SK-N-SH treated with all-trans-retinoic acid at 6 μM for 48 hours (cell line): Measurements from ENCODE around the gene PDCD1LG2.
A peak's percentile ranks its signal among the peaks of the same experiment; 100 is the strongest.

ENCODE experiments used
- ATAC-seq: fragments of 200-7000 bp; cut with Tn5 transposase; 3 replicates; pipeline ENCODE4 v1.9.1; 2020; ENCODE audit warnings: mild to moderate bottlenecking, moderate library complexity
- ARNTL ChIP-seq: fragments of 450-650 bp; formaldehyde crosslinking; IDR thresholded peaks from 2 replicates; pipeline ENCODE4 v1.5.0; 2020; ENCODE audit warnings: low read depth, mild to moderate bottlenecking, moderate library complexity, borderline replicate concordance
- BACH2 ChIP-seq: fragments of 250-450 bp; sonication (Bioruptor Pico); IDR thresholded peaks from 2 replicates; pipeline ENCODE4 v1.9.0; 2021; ENCODE audit warnings: mild to moderate bottlenecking, borderline replicate concordance
- CREB5 ChIP-seq: fragments of 250-450 bp; sonication (Bioruptor Pico); IDR thresholded peaks from 2 replicates; pipeline ENCODE4 v1.5.1; 2020; ENCODE audit warnings: low read depth, mild to moderate bottlenecking, moderate library complexity
- CSDC2 ChIP-seq: fragments of 250-450 bp; sonication (Bioruptor Pico); IDR thresholded peaks from 2 replicates; pipeline ENCODE4 v1.5.0; 2020; ENCODE audit warnings: mild to moderate bottlenecking, moderate library complexity
- CSRNP3 ChIP-seq: fragments of 250-450 bp; sonication (Bioruptor Pico); IDR thresholded peaks from 2 replicates; pipeline ENCODE4 v1.5.1; 2021; ENCODE audit warnings: mild to moderate bottlenecking, moderate library complexity
- ESRRG ChIP-seq: fragments of 250-450 bp; sonication (Bioruptor Pico); IDR thresholded peaks from 2 replicates; pipeline ENCODE4 v1.6.1; 2021; ENCODE audit warnings: mild to moderate bottlenecking
- GLIS3 ChIP-seq: fragments of 250-450 bp; sonication (Bioruptor Pico); IDR thresholded peaks from 2 replicates; pipeline ENCODE4 v1.5.0; 2020; ENCODE audit warnings: mild to moderate bottlenecking, moderate library complexity
- ISL1 ChIP-seq: fragments of 250-450 bp; sonication (Bioruptor Pico); IDR thresholded peaks from 2 replicates; pipeline ENCODE4 v2.1.2; 2022; ENCODE audit warnings: mild to moderate bottlenecking, moderate library complexity
- OSR1 ChIP-seq: fragments of 250-450 bp; sonication (Bioruptor Pico); IDR thresholded peaks from 2 replicates; pipeline ENCODE4 v1.8.0; 2022; ENCODE audit warnings: moderate library complexity, mild to moderate bottlenecking, inconsistent platforms
- POU6F1 ChIP-seq: fragments of 250-450 bp; sonication (Bioruptor Pico); IDR thresholded peaks from 2 replicates; pipeline ENCODE4 v1.8.0; 2021; ENCODE audit warnings: low read depth, mild to moderate bottlenecking, moderate library complexity, borderline replicate concordance
- PPARA ChIP-seq: fragments of 250-450 bp; sonication (Bioruptor Pico); IDR thresholded peaks from 2 replicates; pipeline ENCODE4 v1.5.0; 2020; ENCODE audit warnings: mild to moderate bottlenecking, borderline replicate concordance
- RARB ChIP-seq: fragments of 250-450 bp; sonication (Bioruptor Pico); IDR thresholded peaks from 2 replicates; pipeline ENCODE4 v1.8.0; 2021; ENCODE audit warnings: mild to moderate bottlenecking, moderate library complexity
- SNAI2 ChIP-seq: fragments of 250-450 bp; sonication (Bioruptor Pico); IDR thresholded peaks from 2 replicates; pipeline ENCODE4 v1.5.0; 2020; ENCODE audit warnings: mild to moderate bottlenecking, moderate library complexity
- TCF4 ChIP-seq: fragments of 250-450 bp; sonication (Bioruptor Pico); IDR thresholded peaks from 2 replicates; pipeline ENCODE4 v1.8.0; 2021; ENCODE audit warnings: mild to moderate bottlenecking, moderate library complexity, borderline replicate concordance
- TOX ChIP-seq: fragments of 250-450 bp; sonication (Bioruptor Pico); IDR thresholded peaks from 2 replicates; pipeline ENCODE4 v1.8.0; 2021; ENCODE audit warnings: mild to moderate bottlenecking, moderate library complexity, borderline replicate concordance
- TSHZ2 ChIP-seq: fragments of 250-450 bp; sonication (Bioruptor Pico); IDR thresholded peaks from 2 replicates; pipeline ENCODE4 v1.5.0; 2020; ENCODE audit warnings: mild to moderate bottlenecking, moderate library complexity
- ZC3H10 ChIP-seq: fragments of 250-450 bp; sonication (Bioruptor Pico); IDR thresholded peaks from 2 replicates; pipeline ENCODE4 v1.5.1; 2021; ENCODE audit warnings: mild to moderate bottlenecking, moderate library complexity
- ZFP3 ChIP-seq: fragments of 250-450 bp; sonication (Bioruptor Pico); IDR thresholded peaks from 2 replicates; pipeline ENCODE4 v1.5.0; 2020; ENCODE audit warnings: mild to moderate bottlenecking, moderate library complexity
- ZFP30 ChIP-seq: fragments of 450-650 bp; formaldehyde crosslinking; IDR thresholded peaks from 2 replicates; pipeline ENCODE4 v1.5.0; 2022; ENCODE audit warnings: mild to moderate bottlenecking, moderate library complexity
- ZNF565 ChIP-seq: fragments of 450-650 bp; formaldehyde crosslinking; conservative IDR thresholded peaks from 2 replicates; pipeline ENCODE4 v1.5.0; 2020; ENCODE audit warnings: low read depth, mild to moderate bottlenecking, moderate library complexity
- ZNF70 ChIP-seq: fragments of 450-650 bp; formaldehyde crosslinking; IDR thresholded peaks from 2 replicates; pipeline ENCODE4 v1.5.0; 2020; ENCODE audit warnings: mild to moderate bottlenecking, moderate library complexity
- ZNF8 ChIP-seq: fragments of 450-650 bp; formaldehyde crosslinking; IDR thresholded peaks from 2 replicates; pipeline ENCODE4 v1.5.0; 2020; ENCODE audit warnings: mild to moderate bottlenecking, moderate library complexity

Gene PDCD1LG2

GRCh38 chr9:5480919-5481318 is 29.4 kb upstream of the PDCD1LG2 start (continued):
- TF ChIP-seq ZNF565 (CRISPR knock-in tag) = no peak
- no peak for TF ChIP-seq GLIS3 (CRISPR knock-in tag)
- no peak for TF ChIP-seq TCF4 (CRISPR knock-in tag)
- no peak for TF ChIP-seq POU6F1 (CRISPR knock-in tag)
- TF ChIP-seq RARB (CRISPR knock-in tag) = no peak

GRCh38 chr9:5481322-5482040 is 28.9 kb upstream of the PDCD1LG2 start:
- peak; percentile 54; the same call in 2 of the 3 replicates for ATAC-seq
- TF ChIP-seq ARNTL (no peak), ZNF70 (no peak), ZNF8 (CRISPR knock-in tag) (no peak), SNAI2 (no peak), BACH2 (CRISPR knock-in tag) (no peak), ZFP3 (no peak), GLIS3 (CRISPR knock-in tag) (no peak), CSDC2 (CRISPR knock-in tag) (no peak), ZC3H10 (CRISPR knock-in tag) (no peak), POU6F1 (CRISPR knock-in tag) (no peak), PPARA (no peak), TCF4 (CRISPR knock-in tag) (no peak), ESRRG (no peak)

GRCh38 chr9:5482194-5482593 is 28.1 kb upstream of the PDCD1LG2 start:
- TF ChIP-seq ZC3H10 (CRISPR knock-in tag) (no peak), CSRNP3 (CRISPR knock-in tag) (no peak), RARB (CRISPR knock-in tag) (no peak), ARNTL (no peak), ISL1 (CRISPR knock-in tag) (no peak), BACH2 (CRISPR knock-in tag) (no peak), TOX (CRISPR knock-in tag) (no peak), ZNF8 (CRISPR knock-in tag) (no peak), GLIS3 (CRISPR knock-in tag) (no peak)
- no peak for ATAC-seq

GRCh38 chr9:5483306-5483705 is 27.0 kb upstream of the PDCD1LG2 start:
- no peak for ATAC-seq
- TF ChIP-seq OSR1 (CRISPR knock-in tag) = no peak
- TF ChIP-seq GLIS3 (CRISPR knock-in tag) = no peak
- no peak for TF ChIP-seq TOX (CRISPR knock-in tag)
- TF ChIP-seq ZNF565 (CRISPR knock-in tag) = no peak
- no peak for TF ChIP-seq BACH2 (CRISPR knock-in tag)
- TF ChIP-seq CSDC2 (CRISPR knock-in tag) = no peak
- TF ChIP-seq ESRRG = no peak
- no peak for TF ChIP-seq TSHZ2 (CRISPR knock-in tag)
- TF ChIP-seq TCF4 (CRISPR knock-in tag) = no peak
- TF ChIP-seq RARB (CRISPR knock-in tag) = no peak
- no peak for TF ChIP-seq ZNF8 (CRISPR knock-in tag)
- TF ChIP-seq CREB5 (CRISPR knock-in tag) = no peak
- no peak for TF ChIP-seq ARNTL
- no peak for TF ChIP-seq ZFP30
- no peak for TF ChIP-seq CSRNP3 (CRISPR knock-in tag)
- TF ChIP-seq ZNF70 = no peak
- TF ChIP-seq ISL1 (CRISPR knock-in tag) = no peak
- no peak for TF ChIP-seq PPARA
- no peak for TF ChIP-seq ZFP3
